Activated naive CD4-positive, alpha-beta T cell treated with Interleukin-2 at 50 U/mL for 16 hours (primary cell): ENCODE measurements around the gene PCDH19.

ENCODE experiments used
- DNase-seq: peaks from one replicate; pipeline ENCODE4 v3.0.0-alpha.2; 2020

Gene PCDH19

DNA sequence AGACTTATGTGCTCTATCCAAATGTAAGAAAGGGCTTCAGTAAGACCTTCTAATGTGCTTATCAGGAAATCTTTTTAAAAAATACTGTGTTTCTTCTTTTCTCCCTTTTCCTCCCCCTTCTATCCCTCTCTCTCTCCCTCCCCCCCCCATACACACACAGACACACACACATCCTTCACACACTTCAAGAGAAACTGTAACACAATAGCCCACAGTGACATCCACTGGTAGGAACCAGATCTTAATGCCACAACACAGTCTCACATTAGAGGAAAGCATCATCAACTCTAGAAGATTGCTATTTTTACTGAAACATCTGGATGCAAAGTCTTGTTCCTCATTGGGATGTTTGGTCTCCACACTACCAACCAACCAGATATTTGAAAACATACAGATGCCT lies 4.6 kb downstream of the PCDH19 start:
- DNase-seq: no peak

DNA sequence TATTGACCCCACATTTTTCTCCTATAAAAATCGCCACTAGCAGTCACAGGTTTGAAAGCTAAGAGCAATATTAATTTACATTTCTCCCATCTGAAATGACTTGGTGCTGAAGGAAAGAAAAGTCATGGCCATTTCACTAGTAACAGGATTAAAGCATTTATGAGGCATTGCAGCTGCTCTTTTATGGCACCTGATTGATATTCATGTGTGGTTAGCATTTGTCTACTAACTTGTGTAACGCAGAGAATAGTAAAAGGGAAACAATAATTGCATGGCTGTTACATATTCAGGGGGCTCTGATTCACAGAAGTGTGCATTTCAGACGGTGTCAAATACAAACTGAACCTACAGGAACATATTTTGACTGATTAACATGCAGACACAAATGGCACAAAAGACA lies 5.2 kb downstream of the PCDH19 start:
- no peak for DNase-seq

DNA sequence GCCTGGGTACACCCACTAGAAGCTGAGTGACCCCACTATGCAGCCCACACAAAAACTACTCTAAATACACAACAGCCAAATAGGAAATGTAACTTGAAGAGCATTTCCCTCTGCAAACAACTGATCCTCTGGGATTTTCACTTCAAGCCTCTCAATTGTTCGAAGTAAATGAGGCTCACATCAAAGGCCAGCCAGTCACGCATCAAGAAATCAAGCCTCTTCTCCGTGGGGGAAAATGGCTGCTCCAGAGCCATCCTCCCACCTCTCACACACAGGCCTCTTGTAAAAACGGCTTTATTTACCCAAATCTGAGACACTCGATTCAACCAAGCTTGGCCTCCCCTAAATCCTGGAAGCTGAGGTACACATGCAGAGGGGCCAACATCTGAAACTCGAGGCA lies 14.3 kb downstream of the PCDH19 start:
- DNase-seq: no peak

DNA sequence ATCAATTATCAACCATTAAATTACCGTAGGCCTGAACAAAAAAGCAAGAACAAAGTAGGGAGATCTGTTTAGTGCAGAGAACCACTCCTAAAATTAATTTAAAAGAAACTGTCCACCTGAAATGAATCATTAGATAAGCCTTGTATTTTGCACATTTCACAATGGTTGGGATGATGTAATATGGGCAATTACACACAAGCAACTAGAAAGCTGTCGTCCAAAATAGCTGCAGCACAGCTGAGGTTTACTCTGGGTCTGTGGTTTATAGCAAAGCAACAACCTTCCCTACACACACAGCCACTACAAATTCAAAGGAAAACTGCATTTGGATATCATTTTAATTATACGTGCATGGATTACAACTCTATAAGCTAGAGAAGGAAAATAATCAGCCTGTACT lies 28.5 kb downstream of the PCDH19 start:
- DNase-seq: no peak

DNA sequence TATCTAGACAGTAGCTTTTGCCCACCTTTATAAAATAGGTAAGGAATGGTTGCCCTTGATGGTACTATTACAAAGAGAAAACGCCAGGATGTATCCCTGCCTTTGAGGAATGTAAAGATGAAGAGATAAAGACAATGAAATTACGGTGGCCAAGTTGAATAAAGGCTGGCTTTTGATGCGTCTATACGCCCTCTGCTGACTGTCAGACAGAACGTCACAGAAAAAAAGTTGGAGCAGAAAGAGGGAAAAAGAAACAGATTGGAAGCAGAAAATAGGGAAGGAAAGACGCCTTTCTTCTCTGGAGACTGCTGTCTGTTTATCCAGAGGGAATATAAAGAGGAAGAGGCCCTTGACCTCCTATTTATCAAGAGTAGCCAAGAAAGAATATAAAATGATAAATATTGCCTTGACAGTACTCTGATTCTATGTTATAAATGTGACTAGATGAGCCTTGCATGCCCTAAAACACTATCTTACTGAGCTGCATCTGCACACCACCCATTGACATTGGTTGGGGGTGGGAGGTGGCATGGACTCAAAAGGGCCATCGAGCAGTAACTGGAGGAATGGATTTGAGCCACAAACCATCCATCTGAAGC lies 30.6 kb downstream of the PCDH19 start:
- DNase-seq: no peak

DNA sequence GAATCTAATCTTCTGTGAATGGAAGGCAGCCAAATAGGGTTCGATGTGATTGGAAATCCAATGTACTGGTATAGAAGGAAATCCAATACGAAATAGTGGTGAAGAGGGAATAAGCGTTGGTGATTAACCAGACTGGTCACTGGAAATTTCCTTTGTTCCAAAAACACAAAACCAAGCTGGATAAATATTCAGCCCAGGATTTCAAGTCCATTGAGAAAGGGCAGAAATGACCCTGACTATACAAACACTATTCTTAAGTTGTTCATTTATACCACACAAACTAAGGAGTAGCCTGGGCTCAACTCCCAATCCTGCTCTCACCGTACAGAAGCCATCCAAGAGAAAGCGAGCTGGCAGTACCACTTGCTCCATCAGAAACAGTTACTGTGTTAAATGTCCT lies 32.2 kb downstream of the PCDH19 start:
- DNase-seq: no peak

DNA sequence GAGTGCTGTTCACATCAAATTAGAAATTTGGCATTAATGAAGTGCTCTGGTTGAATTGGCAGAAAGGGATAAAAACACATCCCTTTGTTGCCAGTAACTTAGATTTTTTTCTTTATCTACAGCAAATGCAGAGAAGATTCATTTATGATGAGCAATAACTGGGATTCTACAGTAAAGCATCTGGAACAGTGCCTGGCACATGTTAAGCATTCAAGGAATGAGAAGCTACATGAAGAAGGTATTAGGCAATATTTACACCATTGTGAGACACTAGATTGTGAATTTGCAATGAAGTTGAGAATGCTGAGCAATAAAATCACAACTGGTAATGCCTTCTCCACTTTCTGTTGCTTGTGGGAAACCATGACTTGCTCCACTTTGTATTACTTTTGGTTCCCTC lies 33.5 kb downstream of the PCDH19 start:
- DNase-seq: no peak

DNA sequence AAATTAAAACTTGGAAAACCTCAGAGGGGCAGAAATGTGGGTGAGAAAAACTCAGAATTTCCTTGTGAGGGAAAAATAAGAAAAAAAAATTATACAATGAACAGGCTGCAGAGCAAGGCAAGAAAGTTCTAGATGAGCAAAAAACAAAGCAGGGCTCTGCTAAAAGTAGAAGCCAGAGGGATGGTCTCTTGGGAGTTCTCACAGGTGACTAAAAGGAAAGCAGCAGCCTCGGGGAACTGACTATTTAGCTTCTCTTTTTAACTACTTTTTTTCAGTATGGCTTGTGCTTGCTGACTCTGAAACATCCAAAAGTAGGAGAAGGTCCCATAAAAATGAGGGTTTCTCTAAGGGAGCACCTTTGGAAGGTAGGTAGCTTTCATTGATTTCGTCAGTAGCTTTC lies 36.4 kb downstream of the PCDH19 start:
- DNase-seq: no peak

DNA sequence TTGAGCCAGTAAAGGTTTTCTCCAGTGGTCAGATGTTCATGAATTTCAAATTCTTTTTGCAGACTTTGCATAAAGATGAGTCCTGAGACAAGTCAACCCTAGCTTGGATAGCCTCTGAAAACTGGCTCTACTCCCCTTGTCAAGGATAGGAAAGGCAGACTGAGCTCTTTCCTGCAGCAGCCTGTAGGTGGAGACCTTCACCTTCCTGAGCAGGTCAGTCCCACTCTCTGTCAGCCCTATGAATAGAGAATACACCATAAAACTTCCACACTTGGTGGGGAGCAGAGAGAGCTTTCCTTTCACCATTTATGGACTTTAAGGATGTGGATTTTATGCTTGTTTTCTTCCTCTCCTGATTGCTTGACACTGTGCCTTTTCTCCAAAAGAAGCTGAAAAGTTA lies 41.9 kb downstream of the PCDH19 start:
- DNase-seq: no peak

DNA sequence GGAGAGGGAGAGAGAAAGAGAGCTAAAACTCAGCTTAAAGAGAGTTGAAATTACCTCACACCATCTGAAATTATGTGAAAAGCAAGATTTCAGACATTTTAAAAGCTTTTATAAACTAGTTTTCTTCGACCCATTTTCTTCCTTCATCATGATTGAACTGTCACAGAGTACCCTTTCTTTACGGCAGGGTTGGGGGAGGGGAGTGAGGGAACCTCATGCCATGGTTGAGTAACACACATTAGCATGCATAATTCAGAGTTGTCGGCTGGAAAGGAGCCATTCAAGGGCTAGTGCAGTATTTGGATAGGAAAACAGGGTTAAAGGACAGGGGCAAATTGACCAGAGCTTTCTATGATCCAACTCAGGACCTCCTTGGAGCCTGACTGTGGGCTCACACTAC lies 46.2 kb downstream of the PCDH19 start:
- no peak for DNase-seq

DNA sequence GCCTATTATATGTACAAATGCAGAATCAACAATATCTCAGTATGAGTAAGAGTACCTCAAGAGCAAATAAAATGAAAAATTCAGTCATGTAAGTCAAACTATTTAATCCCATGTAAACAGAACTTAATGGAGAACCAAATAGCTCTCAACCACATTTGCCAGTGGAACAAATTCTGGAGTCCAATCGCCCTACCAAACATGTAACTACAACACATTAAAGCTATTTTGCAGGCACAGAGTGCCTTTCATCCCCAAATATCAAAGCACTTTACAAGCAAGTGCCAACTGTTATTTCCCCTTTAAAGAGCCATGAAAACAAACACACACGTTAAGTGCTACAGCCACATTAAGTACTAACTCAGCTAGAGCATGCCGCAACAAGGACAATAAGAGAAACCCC lies 51.3 kb downstream of the PCDH19 start:
- no peak for DNase-seq

DNA sequence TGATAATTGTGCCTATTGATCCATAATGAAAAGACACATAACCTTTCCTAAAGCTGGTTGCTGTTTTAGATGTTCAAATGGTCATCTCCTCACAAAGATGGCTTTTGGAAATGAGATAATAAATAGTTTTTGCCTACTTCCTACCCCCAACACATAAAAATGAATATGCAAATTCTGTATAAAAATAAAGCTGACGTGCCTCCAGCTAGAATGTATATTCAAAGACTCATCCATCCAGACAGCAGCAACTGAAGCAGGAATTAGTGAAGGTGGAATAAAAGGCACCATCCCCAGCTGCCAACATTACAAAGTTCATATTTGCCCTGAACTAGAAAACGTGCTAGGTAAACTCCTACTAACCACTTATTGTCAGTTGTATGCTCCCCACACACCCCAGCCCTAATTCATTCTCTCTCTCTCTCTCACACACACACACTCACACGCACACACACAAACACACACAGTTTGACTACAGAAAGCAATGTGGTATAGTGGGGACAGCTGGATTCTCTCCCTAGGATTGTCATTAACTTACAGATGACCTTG lies 53.6 kb downstream of the PCDH19 start:
- no peak for DNase-seq

DNA sequence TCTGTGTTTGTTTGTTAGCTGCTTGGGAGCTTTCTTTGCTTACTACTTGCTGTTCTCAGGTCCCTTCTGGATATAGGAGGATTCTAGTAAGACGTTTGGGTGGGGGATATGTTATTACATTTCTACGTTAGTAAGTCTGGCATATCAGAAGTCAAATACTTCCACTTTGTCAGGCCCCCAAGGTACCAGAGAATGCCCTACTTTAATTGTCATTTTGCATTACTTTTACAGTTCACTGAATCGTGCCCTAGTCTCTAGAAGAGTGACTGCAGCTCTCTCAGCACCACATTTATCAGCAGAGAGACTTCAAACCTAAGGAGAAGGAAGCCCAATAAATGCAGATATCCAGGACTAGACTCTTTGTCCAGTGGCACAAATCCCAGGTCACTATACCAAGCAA lies 54.4 kb downstream of the PCDH19 start:
- no peak for DNase-seq

DNA sequence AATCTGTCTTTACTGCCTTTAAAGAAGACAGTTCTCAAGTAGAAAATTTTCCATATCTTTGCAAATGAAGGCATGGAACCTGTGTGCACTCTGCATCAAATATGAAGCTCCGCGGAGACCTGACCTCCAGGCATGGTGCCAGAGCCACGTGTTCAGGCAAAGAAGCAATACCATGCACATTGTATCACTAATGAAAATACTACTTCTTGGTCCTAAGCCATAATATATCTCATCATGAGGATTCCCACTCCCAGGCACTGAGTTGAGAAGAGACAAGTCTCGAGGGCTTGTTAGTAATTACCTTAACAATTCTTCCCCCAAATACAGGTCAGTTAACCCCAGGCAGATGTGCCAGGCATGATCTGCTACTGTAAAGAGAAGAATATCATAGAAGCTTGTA lies 56.7 kb downstream of the PCDH19 start:
- DNase-seq: no peak

DNA sequence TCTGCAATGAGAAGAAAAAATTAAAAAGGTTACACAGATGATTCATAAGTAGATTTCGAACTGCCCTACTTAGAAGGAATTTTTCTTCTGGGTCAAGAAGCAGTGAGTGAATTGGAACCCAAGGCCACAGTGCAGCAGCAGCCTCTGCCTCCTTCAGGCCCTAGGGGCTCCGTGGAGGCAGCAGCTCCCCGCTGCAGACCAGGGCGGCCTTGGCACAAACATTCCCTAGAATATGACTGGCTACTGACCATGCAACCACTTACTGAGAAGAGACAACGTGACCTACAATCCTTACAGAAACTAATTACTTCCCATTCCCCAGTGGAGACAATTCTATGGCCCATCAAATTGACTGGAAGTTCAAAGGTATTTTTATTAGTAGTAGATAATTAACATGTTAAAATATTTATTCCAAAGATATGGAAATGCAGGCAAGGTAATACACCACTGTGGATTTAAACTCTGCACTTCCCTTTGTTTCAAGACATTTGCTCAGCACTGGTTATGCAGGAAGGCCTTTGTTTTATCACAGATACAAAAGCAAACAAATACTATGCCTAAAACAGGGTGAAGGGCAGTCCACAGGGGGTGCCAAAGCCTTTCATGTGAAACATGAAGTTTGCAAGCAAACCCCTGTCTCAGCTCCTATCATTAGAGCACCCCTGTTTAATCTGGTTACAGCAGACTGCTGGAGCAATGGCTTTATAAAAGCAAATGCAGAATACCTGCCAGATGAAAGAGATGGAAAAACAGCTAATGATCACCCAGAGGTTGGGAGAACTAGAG lies 59.2 kb downstream of the PCDH19 start:
- DNase-seq: no peak

DNA sequence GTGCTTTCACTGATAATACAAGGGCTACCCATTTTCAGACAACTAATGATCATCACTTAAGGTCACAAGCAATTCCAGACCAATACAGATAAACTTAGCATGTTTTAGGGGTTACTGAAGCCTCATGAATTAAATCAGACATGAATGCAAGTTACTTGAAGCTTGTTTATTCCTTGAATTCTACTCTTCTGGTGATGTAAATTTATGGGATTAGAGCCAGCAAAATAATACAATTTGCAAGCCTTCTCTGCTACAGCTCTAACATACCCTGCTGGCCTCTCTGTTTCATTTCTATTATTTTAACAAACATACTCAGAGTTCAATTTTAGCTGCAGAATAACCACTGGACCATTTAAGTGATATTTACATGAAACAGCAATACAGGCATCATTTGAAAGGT lies 60.7 kb downstream of the PCDH19 start:
- no peak for DNase-seq

DNA sequence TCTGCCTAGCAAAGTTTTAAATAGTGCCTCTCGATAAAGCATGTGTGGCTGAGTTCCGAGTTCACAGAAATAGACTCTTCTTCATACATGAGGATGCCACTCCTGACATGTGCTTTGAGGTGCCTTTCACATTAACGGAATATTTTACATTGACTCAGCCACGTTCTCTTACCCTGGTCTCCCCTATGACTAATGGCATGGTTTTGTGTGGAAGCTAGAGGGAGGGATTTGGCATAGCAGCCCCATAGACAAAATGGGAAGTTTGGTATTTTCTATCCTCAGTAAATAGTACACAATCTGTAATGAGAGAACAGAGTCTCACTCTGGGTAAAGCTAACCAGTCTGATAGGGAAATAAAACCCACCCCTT lies 68.9 kb downstream of the PCDH19 start:
- DNase-seq: no peak

DNA sequence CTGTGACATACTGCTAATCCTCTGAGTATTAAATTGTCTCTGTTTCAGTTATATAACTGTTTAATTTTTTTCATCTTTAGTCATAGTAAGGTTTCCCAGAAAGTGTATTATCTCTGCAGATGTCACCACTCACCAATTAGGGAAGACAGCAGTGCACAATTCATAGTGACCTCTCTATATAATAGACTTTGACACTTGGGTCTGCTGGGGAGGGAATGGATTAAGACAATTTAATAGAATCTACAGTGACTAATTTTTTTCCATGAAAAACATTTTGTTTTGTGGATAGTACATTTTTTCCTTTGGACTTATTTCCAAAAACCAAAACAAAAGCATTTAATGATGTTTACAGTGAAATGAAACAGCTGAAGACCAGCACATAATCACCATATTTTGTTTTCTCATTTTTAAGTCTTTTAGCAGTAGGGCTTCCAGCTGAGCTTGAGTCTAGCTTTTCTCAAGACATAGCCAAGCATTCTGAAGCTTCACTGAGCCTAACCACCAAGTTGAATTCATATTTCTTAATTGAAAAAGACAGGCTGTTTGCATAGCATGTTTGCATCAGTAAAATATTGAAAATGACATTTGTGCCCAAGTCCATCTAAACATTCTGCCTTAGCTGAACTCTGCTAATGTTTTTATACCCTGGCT lies 69.5 kb downstream of the PCDH19 start:
- DNase-seq: no peak

DNA sequence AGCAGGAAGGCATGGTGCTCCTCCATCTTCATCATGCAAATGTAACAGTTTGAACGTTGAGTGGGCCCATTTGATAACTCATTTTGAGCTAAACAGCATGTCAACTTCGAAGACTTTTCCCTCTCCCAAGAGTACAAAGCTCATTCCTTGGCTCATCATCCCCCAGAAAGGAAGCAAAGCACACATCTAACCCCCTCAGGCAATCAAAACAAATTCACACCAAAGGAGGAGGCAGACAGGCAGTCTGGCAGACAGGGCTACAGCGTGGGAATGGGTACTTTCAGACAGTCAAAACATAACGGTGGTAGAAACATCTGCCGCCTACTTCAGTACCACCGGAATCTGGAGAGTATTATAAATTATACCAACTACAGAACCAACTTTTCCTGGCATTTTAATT lies 81.7 kb downstream of the PCDH19 start:
- no peak for DNase-seq

DNA sequence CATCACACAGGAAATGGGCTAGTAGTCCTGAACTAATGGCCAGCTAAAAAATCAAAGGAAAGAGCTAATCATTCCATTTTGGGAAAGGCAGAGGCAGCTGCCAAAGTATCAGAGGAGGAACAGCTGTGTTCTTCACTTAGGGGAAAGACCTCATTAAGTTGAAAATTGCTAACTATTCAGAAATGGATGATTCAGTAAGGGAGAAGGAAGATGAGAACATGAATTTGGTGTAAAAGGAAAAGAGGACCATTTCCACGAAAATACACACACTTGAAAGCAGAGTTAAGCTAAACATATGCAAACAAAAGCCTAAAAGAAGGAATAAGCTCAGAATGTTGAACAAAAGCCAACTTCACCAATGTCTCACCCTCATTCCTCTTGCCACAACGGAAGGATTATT lies 90.4 kb downstream of the PCDH19 start:
- DNase-seq: no peak

DNA sequence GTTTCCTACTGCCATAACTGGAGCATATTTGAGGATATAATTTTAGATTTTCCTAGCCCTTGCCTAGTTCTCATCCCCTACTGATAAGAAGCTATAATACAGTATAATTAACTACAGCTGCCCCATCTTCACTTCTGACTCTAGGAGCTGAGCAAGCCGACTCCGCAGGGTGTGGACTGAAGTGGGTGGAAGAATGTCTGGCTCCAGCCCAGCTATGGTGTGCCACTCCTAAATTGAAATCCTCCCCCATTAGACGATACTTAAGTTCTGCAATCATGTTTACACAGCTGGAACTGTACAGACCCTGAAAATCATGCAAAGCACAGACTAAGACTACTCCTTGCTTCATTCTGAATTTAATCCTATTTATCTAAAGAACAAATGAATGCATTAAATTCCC lies 93.1 kb downstream of the PCDH19 start:
- DNase-seq: no peak

DNA sequence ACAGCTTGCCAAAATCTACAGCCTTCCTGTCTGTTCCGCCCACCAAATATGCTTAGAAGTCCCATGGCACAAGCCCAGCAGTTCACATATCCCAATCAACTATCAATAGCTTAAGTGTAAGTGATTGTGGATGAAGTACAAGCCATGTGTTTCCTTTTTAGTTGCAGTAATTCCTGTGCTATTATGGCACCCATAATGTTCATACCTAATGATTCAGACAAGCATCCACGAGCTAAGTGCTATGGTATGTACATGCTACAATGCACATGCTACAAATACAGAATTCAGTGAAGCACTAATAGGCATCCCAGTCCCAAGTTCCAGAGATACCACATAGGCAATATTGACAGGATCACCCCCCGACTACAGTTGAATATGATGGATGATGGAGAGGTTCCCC lies 94.5 kb downstream of the PCDH19 start:
- no peak for DNase-seq

DNA sequence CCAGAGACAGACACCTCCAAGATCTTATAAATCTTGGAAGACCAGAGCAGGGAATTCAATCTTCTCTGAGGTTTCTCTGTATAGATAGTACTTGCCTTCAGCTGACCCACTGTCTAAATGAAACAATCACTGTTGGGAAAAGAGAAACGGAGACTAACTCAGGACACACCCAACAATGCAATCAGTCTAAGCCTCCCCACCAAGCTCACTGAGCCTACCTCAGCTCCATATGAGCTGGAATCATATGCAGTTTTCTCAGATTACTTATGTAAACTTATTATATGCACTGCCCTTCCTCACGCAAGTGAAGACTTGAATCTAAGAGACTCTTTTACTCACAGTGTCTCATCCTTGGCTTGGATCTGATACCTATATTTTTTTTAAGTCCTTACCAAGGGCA lies 110.5 kb downstream of the PCDH19 start:
- no peak for DNase-seq

DNA sequence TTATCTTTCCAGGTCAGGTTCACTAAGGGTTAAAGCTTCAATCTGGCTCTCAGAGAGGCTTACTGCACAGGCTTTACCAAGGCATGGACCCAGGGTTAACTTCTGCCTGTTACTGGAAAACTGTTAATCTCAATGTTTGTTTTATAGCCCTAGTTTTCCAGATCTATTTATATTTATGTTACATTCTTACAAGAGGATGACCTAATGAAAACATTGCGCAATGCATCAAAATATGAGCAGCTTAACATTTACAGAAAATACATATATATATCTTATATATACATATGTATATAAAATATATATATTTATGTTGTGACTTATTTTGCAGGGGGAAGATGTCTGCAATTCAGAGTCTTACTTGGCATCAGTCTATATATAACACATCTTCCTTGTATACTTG lies 112.3 kb downstream of the PCDH19 start:
- no peak for DNase-seq
